Caco-2 (cell line): ENCODE measurements around the gene NKX1-1. TPM values are rescaled to one million over a fixed set of nuclear protein-coding genes. Genes with fewer than 3 reads are reported as not detected.

Experiments
- BruUV-seq: library from RNA; stranded (reverse); fragments of 400-500 nt; replicated peaks from 2 replicates; lab custom pipeline; 2021; lab: Mats Ljungman, UMichigan
- CTCF ChIA-PET: fragments of 300-600 bp; sonication (Branson Sonifier 250); formaldehyde crosslinking; loops from one replicate; lab custom pipeline; 2022; ENCODE audit warnings: antibody characterized with exemption; lab: Charles Lee
- POLR2A ChIA-PET: fragments of 300-600 bp; sonication (Branson Sonifier 250); formaldehyde crosslinking; loops from one replicate; lab custom pipeline; 2022; ENCODE audit warnings: antibody characterized with exemption; lab: Charles Lee
- DNase-seq, 2 experiments: peaks; one replicate each; pipeline versions ENCODE4 v3.0.0 to v3.0.0-alpha.2; 2020 to 2022
- H3K27me3 ChIP-seq: replicated peaks from 2 replicates; pipeline ENCODE4 v1.6.0; 2011; ENCODE audit warnings: low read length; ENCODE audit not compliant: control insufficient read depth, insufficient read depth
- H3K36me3 ChIP-seq: 2 replicates; pipeline ENCODE4 v1.5.1; 2011; ENCODE audit warnings: low read length; ENCODE audit not compliant: control insufficient read depth, insufficient read depth
- H3K4me1 ChIP-seq: fragments of 250-450 bp; sonication (Bioruptor Pico); 2 replicates; pipeline ENCODE4 v1.5.1; 2020; ENCODE audit warnings: mild to moderate bottlenecking
- H3K4me3 ChIP-seq: 2 replicates; pipeline ENCODE4 v1.5.1; 2011; ENCODE audit warnings: low read depth, mild to moderate bottlenecking, control low read depth, low read length
- H3K9me3 ChIP-seq: fragments of 250-450 bp; sonication (Bioruptor Pico); 2 replicates; pipeline ENCODE4 v1.5.1; 2020; ENCODE audit warnings: mild to moderate bottlenecking, moderate library complexity
- H3K27ac Mint-ChIP-seq: one replicate; pipeline ENCODE4 v1.8.0; 2022; ENCODE audit warnings: mixed read lengths; ENCODE audit not compliant: unreplicated experiment
- H3K27me3 Mint-ChIP-seq: one replicate; pipeline ENCODE4 v1.8.0; 2022; ENCODE audit warnings: mixed read lengths; ENCODE audit not compliant: insufficient read depth, unreplicated experiment
- H3K36me3 Mint-ChIP-seq: one replicate; pipeline ENCODE4 v1.8.0; 2022; ENCODE audit warnings: mild to moderate bottlenecking, mixed read lengths; ENCODE audit not compliant: insufficient read depth, unreplicated experiment
- H3K4me1 Mint-ChIP-seq: one replicate; pipeline ENCODE4 v1.8.0; 2022; ENCODE audit warnings: low read depth, mixed read lengths; ENCODE audit not compliant: unreplicated experiment
- H3K4me3 Mint-ChIP-seq: one replicate; pipeline ENCODE4 v1.8.0; 2022; ENCODE audit warnings: mild to moderate bottlenecking, moderate library complexity, mixed read lengths; ENCODE audit not compliant: unreplicated experiment
- H3K9me3 Mint-ChIP-seq: one replicate; pipeline ENCODE4 v1.8.0; 2022; ENCODE audit warnings: mixed read lengths; ENCODE audit not compliant: unreplicated experiment
- CTCF ChIP-seq, 2 experiments: fragments of 200-600 bp in 1 of 2; IDR thresholded peaks; 1 replicate in 1 of 2; 2 replicates in 1 of 2; pipeline versions ENCODE4 v1.5.1 to v1.8.0; 2011 to 2022; ENCODE audit warnings: antibody characterized with exemption in 1 of 2, control low read depth in 1 of 2, inconsistent platforms in 1 of 2, low read depth in 1 of 2, low read length in 1 of 2, mild to moderate bottlenecking in 1 of 2, moderate library complexity in 1 of 2; ENCODE audit not compliant: insufficient read depth in 1 of 2, severe bottlenecking in 1 of 2, unreplicated experiment in 1 of 2
- intact Hi-C: fragments of 100-400 bp; cut with micrococcal nuclease; formaldehyde crosslinking; loops from one replicate; pipeline ENCODE4 v1.10.0; 2022; ENCODE audit not compliant: unreplicated experiment
- total RNA-seq: library from RNA; stranded (reverse); gene quantifications from 2 replicates; pipeline ENCODE4 v1.2.3, GENCODE V29; 2022

NKX1-1 gene
- total RNA-seq, 1 experiment from 2014 or later, result not detected

DNA sequence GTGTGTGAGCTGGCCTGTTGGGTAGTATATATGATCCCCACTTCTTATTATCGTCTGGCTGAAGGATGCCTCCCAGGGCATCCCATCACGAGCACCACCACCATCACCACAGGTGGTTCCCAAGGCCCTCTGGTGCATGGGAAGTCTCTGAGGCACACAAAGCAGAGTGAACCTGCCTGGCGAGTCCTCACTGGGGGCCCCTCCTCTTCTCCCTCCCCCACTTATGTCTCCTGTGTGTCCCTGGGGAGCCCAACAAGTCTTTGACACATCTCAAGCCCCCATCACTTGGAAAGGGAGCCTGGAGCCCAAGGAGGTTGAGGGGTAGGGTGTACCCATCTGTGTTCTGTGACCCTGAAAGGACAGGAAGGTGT is 45.5 kb upstream of the NKX1-1 start:
- Histone ChIP-seq H3K27me3 (no peaks in the 10 kb centered on the region; the same call in 1 of the 2 replicates), H3K9me3 (no peaks in the 10 kb centered on the region), H3K36me3 (no peaks in the 10 kb centered on the region), H3K4me1 (no peaks in the 10 kb centered on the region), H3K4me3 (no peak overlapping the region)
- intact Hi-C loops, result no loop called here
- CTCF ChIA-PET, result no interaction called here
- Mint-ChIP-seq H3K4me1 (no peaks in the 10 kb centered on the region), H3K27me3 (peaks cover 10% of the 10 kb centered on the region), H3K36me3 (no peaks in the 10 kb centered on the region), H3K27ac (no peak overlapping the region), H3K4me3 (no peak overlapping the region), H3K9me3 (peaks cover 26% of the 10 kb centered on the region)
- POLR2A ChIA-PET, result no interaction called here
- no peak for TF ChIP-seq CTCF (IDR thresholded peaks at IDR 0.05; ENCODE audit: insufficient read depth in 1 of 2, low read depth in 1 of 2, low read length in 1 of 2, severe bottlenecking in 1 of 2, unreplicated experiment in 1 of 2)
- BruUV-seq, result no TSS peak
- no peak for DNase-seq

GRCh38 chr4:1451106-1451751 is 45.0 kb upstream of the NKX1-1 start:
- no peaks in the 10 kb centered on the region for H3K9me3 ChIP-seq
- no peaks in the 10 kb centered on the region; the same call in 1 of the 2 replicates for H3K27me3 ChIP-seq
- no peak overlapping the region for H3K4me3 ChIP-seq
- Mint-ChIP-seq H3K9me3 (peaks cover 26% of the 10 kb centered on the region), H3K27me3 (peaks cover 10% of the 10 kb centered on the region), H3K36me3 (no peaks in the 10 kb centered on the region), H3K4me1 (no peaks in the 10 kb centered on the region), H3K27ac (no peak overlapping the region), H3K4me3 (no peak overlapping the region)
- ChIA-PET CTCF (no interaction called here), POLR2A (no interaction called here)
- H3K4me1 ChIP-seq, result no peaks in the 10 kb centered on the region
- intact Hi-C loops, result no loop called here
- DNase-seq, result no peak
- TF ChIP-seq CTCF (IDR thresholded peaks at IDR 0.05; ENCODE audit: insufficient read depth in 1 of 2, low read depth in 1 of 2, low read length in 1 of 2, severe bottlenecking in 1 of 2, unreplicated experiment in 1 of 2), result no peak
- H3K36me3 ChIP-seq, result no peaks in the 10 kb centered on the region
- no TSS peak for BruUV-seq

- H3K4me1 Mint-ChIP-seq, result no peaks in the 10 kb centered on the region
- BruUV-seq, result no TSS peak
- Histone ChIP-seq H3K4me3 (no peak overlapping the region), H3K27me3 (no peaks in the 10 kb centered on the region; the same call in 1 of the 2 replicates), H3K4me1 (no peaks in the 10 kb centered on the region), H3K9me3 (no peaks in the 10 kb centered on the region), H3K36me3 (no peaks in the 10 kb centered on the region)
- peaks cover 10% of the 10 kb centered on the region for H3K27me3 Mint-ChIP-seq
- ChIA-PET CTCF (no interaction called here), POLR2A (no interaction called here)
- no peak overlapping the region for H3K27ac Mint-ChIP-seq
- no peak overlapping the region for H3K4me3 Mint-ChIP-seq
- intact Hi-C loops, result no loop called here
- peak in 1 of 2 experiments; percentile 24 for DNase-seq
- H3K9me3 Mint-ChIP-seq, result peaks cover 26% of the 10 kb centered on the region
- no peak for TF ChIP-seq CTCF (IDR thresholded peaks at IDR 0.05; ENCODE audit: insufficient read depth in 1 of 2, low read depth in 1 of 2, low read length in 1 of 2, severe bottlenecking in 1 of 2, unreplicated experiment in 1 of 2)
- H3K36me3 Mint-ChIP-seq, result no peaks in the 10 kb centered on the region
Measured at GRCh38 chr4:1449833-1450741, 43.8 kb upstream of the NKX1-1 start.
